HT1080 (cell line): ENCODE data around the gene LMF2. TPM values are rescaled to one million over a fixed set of nuclear protein-coding genes. Genes with fewer than 3 reads are reported as not detected.
A peak's percentile ranks its signal among the peaks of the same experiment; 100 is the strongest.
"Not testable (repeated sequence)": the region's sequence is repeated elsewhere in the genome, so short reads cannot be mapped to it uniquely, and the experiment has no call there.

Source experiments
- DNase-seq: peaks from one replicate; pipeline ENCODE4 v3.0.0-alpha.2; 2015; ENCODE audit warnings: low read depth
- total RNA-seq: library from RNA; depleted of rRNA; stranded (reverse); fragments of >200 nt; shearing (Covaris generic); gene quantifications from 2 replicates; pipeline ENCODE4 v1.2.3, GENCODE V29; 2014

The LMF2 gene
- total RNA-seq, 1 experiment from 2014 or later = 54.3 TPM

DNA sequence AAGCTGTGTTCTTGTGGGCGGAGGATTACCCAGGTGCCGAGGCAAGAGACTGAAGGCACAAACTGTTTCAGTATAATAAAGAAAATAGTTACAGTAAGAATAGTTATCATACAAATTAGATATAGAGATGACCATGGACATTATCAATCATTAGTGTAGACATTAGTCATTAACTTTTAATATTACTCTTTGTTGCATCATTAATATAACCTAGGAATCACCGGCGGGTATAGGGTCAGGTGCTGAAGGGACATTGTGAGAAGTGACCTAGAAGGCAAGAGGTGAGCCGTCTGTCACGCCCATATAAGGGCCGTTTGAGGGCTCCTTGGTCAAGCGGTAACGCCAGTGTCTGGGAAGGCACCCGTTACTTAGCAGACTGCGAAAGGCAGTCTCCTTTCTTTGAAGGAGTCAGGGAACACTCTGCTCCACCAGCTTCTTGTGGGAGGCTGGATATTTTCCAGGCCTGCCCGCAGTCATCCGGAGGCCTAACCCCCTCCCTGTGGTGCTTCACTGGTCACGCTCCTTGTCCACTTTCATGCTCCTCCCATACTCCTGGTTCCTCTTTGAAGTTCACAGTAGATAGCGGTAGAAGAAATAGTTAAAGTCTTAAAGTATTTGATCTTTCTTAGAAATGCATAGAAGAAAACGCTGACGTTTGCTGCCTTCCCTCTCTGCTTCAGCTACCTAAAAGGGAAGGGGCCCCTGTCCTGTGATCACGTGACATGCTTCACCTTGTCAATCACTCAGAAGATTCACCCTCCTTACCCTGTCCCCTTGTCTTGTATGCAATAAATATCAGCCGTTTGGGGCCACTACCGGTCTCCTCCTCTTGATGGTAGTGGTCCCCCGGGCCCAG is 26.6 kb upstream of the LMF2 start:
- not testable (repeated sequence) for DNase-seq

DNA sequence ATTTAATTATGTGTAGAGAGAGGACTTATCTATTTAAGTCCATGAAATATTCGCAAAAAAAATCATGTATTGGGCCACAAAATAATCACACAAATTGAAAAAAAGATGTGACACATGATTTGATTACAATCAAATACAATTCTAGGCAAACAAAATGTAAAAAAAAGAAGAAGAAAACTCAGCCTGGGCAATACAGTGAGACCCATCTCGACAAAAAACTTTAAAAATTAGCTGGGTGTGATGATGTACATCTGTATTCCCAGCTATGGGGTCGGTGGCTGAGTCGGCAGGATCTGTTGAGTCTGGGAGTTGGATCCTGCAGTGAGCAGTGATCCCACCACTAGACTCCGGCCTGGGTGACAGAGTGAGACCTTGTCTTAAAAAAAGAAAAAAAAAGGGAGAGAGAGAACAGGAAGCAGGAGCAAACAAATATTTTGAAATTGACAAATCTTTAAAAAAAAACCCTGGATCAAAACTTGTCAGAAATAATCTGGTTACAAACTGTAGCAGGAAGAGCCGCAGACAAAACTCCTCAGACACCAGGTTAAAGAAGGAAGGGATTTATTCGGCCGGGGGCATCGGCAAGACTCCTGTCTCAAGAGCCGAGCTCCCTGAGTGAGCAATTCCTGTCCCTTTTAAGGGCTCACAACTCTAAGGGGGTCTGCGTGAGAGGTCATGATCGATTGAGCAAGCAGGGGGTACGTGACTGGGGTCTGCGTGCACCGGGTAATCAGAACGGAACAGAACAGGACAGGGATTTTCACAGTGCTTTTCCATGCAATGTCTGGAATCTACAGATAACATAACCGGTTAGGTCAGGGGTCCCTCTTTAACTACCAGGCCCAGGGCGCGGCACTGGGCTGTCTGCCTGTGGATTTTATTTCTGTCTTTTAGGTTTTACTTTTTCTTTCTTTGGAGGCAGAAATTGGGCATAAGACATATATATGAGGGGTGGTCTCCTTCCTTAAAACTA is 25.6 kb upstream of the LMF2 start:
- no peak for DNase-seq

DNA sequence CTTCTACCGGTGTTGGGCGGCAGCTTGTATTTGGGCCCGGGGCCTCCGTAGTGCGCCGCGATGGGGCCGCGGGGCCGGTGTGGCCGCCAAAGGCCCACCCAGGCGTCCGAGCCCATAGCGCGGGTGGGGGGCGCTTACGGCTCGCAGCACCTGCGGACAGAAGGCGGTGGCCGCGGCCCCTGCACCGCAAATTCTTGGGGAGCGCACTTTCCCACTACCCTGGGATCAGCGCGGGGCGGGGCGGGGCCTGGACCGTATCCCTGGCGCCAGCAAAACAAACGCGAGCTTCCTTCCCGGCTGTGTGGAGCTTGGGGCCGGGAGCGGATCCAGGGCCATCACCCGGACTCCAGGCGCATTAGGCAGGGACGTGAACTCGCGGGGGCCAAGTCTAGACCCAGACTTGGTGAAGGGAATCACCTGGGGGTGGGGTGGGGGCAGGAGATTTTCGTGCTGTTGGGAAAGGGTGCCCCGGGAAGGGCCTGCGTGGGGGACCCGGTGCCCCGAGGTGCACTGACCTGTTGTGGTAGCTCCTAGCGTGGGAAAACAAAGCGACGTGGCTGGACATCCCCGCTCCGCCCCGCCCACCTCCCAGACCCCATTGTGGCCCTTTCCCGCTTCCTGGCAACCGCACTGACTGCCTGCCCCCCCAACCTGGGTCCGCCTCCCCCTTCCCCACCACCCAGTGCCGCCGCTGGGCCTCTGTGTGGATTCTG is 24.6 kb upstream of the LMF2 start:
- no peak for DNase-seq

DNA sequence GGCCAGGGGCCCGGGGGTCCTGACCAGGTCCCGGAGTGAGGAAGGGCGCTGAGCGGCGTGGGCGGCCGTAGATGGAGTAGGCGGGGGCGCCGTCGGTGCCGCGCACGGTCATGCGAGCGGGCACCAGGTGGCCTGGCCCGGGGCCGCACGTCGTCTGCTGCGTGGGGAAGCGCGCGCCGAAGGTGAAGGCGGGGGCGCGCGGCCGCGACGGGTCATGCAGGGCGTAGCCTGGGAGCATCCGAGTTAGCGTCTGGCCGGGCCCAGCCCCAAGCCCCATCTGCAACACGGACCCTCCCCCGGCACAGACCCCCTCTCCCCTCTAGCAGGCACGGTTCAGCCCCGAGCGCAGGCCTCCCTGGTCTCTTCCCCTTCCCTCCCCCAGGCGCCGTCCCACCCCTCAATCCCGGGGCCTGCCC is 24.1 kb upstream of the LMF2 start:
- no peak for DNase-seq

DNA sequence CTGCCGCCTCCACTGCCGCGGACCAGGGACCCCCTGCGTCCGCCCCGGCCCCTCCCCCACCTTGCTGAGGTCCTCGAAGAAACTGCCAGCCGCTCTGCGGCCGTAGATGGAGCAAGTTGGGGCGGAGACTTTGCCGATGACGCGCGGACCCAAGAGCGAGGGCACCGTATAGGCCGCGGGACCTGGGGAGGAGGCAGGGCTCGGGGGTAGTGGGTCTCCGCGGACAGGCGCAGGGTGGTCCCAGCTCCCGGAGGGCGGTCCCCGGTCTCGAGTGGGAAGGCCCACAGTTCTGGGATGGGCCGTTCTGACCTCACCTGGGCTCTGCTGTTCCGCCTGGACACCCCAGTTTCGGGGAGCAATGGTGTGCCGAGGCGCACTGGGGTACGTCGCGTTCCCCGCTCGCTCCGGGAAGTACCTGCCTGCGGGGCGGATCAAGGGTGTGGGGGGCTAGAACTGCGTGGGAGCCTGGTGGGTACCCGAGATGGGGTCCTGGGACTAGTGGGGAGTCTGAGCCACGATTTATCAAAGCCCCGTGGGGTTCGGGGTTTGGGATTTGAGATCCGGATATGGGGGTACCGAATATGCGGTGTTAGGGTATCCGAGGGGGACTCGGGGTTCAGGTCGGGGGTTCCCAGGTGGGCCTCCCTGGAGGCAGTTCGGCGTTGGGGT is 23.5 kb upstream of the LMF2 start:
- DNase-seq = no peak

DNA sequence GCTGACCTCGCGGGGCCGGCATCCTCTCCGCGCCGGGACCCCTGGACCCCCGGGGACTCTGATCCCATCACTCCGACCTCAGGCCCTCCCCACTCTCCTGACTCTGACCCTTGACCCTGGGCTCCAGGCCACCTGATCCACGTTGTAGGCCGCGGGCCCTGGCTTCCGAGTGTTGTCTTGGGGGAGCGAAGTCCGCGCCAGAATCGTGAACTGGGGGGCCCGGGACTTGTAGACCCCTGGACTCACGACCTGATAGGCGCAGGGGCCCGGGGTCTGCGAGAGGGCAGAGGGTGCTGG is 23.0 kb upstream of the LMF2 start:
- DNase-seq = no peak

DNA sequence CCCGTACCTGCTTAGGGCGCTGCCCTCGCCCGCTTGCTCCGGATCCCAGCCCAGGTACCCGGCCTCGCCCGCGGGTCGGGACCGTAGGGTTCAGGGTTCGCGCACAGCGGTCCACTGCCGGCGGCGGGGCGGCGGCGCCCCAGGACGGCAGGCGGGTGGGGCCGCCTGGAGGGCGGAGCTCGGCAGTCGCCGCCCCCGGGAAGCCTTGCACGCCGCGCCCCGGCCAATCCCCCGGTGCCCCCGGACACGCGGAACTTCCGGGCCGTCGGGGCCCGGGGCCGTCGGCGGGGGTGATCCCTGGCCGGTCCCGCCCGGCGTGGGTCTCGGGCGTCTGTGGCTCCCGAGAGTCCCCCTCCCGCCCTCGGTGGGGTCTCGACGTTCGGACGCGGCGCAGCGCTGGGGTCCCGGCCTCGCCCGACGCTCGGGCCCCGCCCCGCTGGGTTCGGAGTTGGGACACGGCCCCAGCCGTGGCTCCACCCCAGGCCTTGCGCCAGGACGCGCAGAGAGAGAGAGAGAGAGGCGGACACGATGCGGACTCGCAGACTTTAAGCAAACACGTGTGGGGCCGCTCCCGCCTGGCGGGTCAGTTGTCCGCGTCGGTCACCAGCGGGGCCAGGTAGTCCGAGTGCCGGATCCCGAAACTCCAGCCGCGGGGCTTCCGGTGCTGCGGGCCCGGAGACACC is 22.5 kb upstream of the LMF2 start, which contains the start of gene TYMP:
Gene TYMP, minus strand, starts transcription at position 116 of the 683 bp plus-strand sequence. CDS start 303 bp downstream, outside the sequence.
- no peak for DNase-seq

DNA sequence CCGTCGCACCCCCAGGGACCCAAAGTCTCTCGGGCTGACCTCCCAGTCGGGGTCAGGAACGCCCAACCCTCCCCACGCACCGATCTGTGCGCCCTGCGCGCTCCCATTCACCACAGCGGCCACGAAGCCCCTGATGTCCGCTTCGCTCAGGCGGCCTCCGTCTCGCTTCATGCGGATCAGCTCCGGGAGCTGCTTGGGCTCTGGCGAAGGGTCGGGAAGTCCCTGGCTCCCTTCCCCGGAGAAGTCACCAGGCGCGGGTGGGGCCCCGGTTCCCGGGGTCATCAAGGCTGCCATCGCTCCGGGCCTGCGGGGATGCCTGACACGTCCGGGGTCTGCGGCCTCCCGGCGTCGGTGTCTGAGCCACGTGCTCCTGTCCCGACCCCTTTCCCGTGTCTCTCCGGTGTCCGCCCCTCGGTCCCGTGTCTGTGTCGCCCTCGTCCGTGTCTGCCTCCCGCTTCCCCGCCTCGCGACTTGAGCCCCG is 22.0 kb upstream of the LMF2 start:
- DNase-seq = no peak

DNA sequence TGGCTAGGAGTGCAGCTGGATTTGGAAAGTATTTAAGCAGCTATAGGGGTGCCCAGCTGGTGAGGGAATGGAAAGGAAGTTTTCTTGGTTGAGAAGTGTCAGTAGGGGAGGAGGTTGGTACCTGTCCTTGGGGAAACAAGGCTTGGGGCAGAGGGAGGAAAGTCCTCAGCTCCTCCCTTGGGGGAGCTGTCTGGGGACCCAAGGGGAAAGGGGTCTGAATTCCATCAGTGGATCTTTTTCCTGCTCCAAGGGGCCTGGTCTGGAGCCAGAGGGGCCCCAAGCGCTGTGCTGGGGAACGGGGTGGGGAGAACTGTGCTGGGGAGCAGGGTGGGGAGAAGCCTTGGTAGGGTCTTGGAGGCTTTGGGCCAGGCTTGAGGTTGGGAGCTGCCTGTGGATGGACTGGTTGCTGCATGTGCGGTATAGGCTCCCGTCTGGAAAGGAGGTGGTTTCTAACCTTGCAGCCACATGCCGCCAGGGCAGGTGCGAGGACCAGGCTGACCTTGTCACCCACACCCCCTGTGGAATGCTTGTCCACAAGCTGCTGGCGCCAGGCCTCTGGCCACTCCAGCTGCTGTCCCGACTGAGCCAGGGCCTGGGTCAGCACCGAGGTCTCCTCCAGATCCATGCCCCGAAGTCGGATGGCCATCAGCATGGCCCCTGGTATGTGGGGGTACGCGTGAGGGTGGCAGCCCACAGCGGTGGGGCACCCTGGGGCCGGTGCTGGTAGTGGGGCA is 21.3 kb upstream of the LMF2 start:
- no peak for DNase-seq

DNA sequence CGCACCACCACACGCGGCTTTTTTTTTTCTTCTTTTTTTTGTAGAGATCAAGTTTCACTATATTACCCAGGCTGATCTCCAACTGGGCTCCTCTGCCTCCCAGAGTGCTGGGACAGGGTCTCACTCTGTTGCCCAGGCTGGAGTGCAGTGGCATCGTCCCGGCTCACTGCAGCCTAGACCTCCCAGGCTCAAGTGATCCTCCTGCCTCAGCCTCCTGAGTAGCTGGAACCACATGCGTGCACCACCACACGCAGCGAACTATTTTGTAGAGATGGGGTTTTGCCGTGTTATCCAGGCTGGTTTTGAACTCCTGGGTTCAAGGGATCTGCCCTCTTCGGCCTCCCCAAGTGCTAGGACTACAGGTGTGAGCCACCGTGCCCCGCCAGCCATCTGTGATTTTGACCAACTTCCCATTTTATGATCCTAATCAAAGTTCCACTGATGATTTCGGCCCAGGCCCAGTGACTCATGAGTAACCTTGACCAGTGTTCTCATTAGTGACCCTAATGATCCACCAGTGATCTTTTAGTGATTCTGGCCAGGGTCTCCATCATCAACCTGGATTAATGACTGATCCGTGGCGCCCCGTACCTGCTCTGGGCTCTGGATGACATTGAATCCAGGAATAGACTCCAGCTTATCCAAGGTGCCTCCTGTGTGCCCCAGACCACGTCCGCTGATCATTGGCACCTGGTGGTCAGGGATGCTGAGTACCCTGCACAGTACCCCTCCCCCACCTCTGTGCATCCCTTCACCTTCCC is 20.6 kb upstream of the LMF2 start:
- no peak for DNase-seq

DNA sequence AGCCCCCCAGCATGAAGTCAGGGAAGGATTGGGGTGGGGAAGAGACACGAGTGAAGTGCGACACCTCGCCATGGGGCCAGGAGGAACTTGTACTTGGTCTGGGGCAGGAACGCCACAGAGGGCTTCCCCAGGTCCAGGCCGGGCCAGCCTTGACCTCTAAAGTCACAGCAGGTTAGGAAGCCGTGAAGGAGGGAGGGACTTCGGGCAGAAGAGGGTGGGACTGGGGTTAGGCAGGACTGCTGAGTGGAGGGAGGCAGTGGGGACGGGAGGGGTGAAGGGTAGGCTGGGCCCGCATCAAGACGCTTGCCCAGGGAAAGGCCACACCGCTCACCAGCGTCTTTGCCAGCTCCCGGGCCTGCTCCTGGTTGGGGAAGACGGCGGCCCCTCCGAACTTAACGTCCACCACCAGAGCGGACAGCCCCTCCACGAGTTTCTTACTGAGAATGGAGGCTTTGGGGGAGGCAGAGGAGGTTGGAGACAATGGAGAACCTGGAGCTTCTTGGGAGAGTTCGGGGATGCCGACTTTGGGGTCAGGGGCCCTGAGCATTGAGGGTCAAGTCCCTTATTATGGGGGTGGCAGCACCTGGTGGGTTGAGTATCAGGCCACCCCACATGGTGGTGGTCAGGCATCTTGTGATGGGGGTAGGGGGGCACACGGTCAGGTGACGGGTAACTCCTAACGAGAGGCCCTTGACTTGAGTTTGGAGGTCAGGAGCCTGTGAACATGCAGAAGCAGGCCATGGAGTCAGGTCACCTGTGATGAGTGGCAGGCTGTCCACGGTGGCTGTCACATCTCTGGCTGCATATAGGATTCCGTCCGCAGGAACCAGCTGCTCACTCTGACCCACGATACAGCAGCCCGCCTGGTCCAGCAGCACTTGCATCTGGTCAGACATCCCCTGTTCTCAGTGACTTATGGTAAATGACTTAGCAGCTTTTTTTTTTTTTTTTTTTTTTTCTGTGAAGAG is 19.6 kb upstream of the LMF2 start:
- no peak for DNase-seq

DNA sequence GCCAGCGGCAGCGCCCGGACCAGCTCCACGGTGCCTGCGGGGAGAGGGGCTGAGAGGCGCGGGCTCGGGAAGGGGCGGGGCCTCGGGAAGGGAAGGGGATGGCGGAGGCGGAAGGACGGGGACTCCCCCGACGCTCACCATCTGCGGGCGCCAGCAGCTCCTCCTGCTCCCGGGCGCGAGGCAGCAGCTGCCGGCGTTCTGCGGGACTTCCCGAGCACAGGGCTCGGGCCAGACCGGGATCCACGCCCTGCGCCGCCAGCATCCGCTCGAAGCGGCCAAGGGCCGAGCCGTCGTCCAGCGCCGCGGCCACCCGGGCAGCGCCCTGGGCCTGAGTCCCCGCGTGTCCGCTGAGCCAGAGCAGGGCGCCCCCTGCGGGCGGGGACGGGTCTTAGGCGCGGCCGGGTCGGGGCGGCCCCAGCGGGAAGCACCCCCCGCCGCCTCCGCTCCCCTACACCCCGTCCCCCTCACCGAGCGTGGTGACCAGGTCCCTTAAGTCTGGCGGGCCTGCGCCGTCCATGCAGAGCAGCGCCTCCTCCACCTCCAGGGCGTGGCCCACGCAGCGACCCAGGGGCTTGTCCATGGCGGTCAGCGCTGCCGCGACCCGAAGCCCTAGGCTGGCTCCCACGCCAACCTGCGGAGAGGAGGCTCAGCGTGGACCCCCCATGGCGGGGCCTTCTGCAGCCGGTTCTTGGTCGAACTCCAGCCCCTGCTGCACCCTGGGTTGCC is 18.8 kb upstream of the LMF2 start:
- peak; percentile 72 for DNase-seq

DNA sequence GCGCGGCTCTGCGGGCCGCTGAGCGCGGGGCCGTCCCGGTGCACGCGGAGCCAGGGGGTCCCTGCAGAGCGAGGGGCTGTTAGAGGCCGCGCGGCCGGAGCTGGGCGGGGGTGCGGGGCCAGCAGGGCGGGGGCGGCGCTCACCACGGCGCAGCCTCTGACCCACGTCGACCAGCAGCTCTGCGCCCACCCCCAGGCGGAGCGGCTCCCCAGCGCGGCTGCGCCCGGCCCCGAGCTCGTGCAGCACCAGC is 18.3 kb upstream of the LMF2 start:
- no peak for DNase-seq

DNA sequence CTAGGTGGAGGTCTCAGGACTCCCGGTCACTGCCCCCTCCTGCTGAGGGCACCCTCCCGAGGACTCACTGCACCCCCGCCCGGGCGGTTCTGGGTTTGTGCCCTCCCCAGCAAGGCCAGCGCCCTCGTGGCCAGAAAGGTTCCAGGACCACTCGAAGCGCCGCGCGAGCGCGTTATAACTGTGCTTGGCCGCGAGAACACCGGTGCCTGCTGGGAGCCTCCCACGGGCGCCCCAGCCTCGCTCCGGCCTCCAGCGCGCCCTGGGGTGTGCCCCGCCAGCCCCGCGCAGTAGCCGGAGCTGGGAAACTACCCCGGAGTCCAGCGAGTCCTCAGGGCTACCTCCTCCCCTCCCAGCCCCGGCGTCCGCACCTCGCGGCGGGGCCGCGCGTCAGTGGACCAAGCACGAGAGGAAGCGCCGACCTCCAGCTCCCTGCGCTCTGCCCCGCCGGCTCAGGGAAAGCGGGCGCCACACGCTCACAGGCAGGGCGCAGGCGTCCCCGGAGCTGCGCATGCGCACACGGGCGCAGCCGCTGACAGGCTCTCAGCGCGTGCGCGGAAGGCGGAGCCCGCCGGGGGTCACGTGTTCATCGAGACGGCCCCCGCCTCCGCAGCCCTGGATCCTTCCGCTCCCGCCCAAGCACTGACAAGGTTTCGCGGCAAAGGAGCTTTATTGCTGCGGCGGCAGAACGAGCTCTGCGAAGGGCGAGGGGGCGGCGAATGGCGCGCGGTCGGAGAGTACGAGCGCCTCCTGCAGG is 17.8 kb upstream of the LMF2 start, which contains the start of gene SCO2:
Gene SCO2, minus strand, starts transcription at position 495 of the 754 bp plus-strand sequence. CDS start 1,187 bp downstream, outside the sequence.
- peak; percentile 94 for DNase-seq

DNA sequence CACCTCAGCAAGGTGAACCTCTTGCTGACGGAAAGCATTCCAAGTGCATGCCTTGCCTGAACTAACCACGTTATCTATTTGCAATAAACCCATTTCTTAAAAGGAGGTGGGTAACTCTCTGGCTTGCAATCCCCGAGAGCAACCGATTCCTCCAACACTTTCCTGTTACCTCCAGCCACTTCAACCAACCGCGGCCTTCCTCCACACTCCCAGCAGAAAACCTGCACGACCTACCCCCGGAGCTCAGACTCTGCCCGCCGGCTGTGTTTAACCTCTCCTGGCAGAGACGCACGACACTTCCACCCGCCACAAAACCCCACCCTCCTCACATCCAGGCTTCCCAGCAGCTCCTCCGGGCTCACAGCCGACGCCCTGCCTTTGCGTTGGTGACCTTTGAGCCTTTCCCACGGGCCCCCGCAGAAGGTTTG is 17.2 kb upstream of the LMF2 start:
- DNase-seq = no peak
